ENCODE measurements around the gene RABAC1. TPM values are rescaled to one million over a fixed set of nuclear protein-coding genes. Genes with fewer than 3 reads are reported as not detected.

Gene RABAC1
- total RNA-seq, 3 donors from 2014 or later (not counting 1 experiment from before 2014, with no cell fraction given): 76.8 to 100.0 (median 78.4) TPM

GRCh38 chr19:41913538-41914423 lies 45.3 kb downstream of the RABAC1 start:
- Histone ChIP-seq H3K4me1 (ENCODE audit: control insufficient read depth, insufficient read depth, low read length) (peaks cover 46% of the 10 kb centered on the region), H3K4me3 (ENCODE audit: low read length) (no peak overlapping the region), H3K36me3 (ENCODE audit: control insufficient read depth, insufficient read depth, low read length) (no peaks in the 10 kb centered on the region), H3K9me3 (ENCODE audit: control insufficient read depth, insufficient read depth, low read length) (no peaks in the 10 kb centered on the region), H3K27me3 (ENCODE audit: control insufficient read depth, insufficient read depth, low read length) (peaks cover 42% of the 10 kb centered on the region), H3K27ac (ENCODE audit: low read length) (no peak overlapping the region)
- Mint-ChIP-seq H3K9me3 (no peaks in the 10 kb centered on the region), H3K36me3 (no peaks in the 10 kb centered on the region), H3K4me3 (peak overlapping the region; percentile 75), H3K27ac (peak overlapping the region in 1 of 2 donors; percentile 58), H3K27me3 (ENCODE audit: low read depth in 2 of 2) (peaks cover 0 to 18% of the 10 kb centered on the region in 2 donors), H3K4me1 (peaks cover 8 to 26% of the 10 kb centered on the region in 2 donors)
- WGBS (ENCODE audit: insufficient coverage): 15% methylated on average over 21 of the region's 21 CpGs
- no peak for ATAC-seq
- no peak for TF ChIP-seq CTCF (IDR thresholded peaks at IDR 0.05)
- DNase-seq: no peak
- intact Hi-C loops (cut with micrococcal nuclease): no loop called here

GRCh38 chr19:41912899-41913537 lies 46.1 kb downstream of the RABAC1 start:
- ATAC-seq (peak; percentile 29 to 58 (median 42)), DNase-seq (peak in 1 of 2 donors; percentile 58)
- Histone ChIP-seq H3K9me3 (ENCODE audit: control insufficient read depth, insufficient read depth, low read length) (no peaks in the 10 kb centered on the region), H3K36me3 (ENCODE audit: control insufficient read depth, insufficient read depth, low read length) (peaks cover 1% of the 10 kb centered on the region), H3K27me3 (ENCODE audit: control insufficient read depth, insufficient read depth, low read length) (peaks cover 42% of the 10 kb centered on the region), H3K4me1 (ENCODE audit: control insufficient read depth, insufficient read depth, low read length) (peaks cover 46% of the 10 kb centered on the region), H3K4me3 (ENCODE audit: low read length) (no peak overlapping the region), H3K27ac (ENCODE audit: low read length) (no peak overlapping the region)
- Mint-ChIP-seq H3K4me3 (no peak overlapping the region), H3K4me1 (peaks cover 12 to 26% of the 10 kb centered on the region in 2 donors), H3K27me3 (ENCODE audit: low read depth in 2 of 2) (peaks cover 0 to 18% of the 10 kb centered on the region in 2 donors), H3K9me3 (no peaks in the 10 kb centered on the region), H3K27ac (peak overlapping the region in 1 of 2 donors; percentile 58), H3K36me3 (no peaks in the 10 kb centered on the region)
- WGBS (ENCODE audit: insufficient coverage): 4% methylated on average over 47 of the region's 51 CpGs
- TF ChIP-seq CTCF (IDR thresholded peaks at IDR 0.05): no peak
- intact Hi-C loops (cut with micrococcal nuclease): no loop called here

GRCh38 chr19:41911889-41912731 lies 47.0 kb downstream of the RABAC1 start:
- H3K36me3 Mint-ChIP-seq: no peaks in the 10 kb centered on the region
- Histone ChIP-seq H3K4me3 (ENCODE audit: low read length) (no peak overlapping the region), H3K36me3 (ENCODE audit: control insufficient read depth, insufficient read depth, low read length) (peaks cover 8% of the 10 kb centered on the region), H3K9me3 (ENCODE audit: control insufficient read depth, insufficient read depth, low read length) (no peaks in the 10 kb centered on the region), H3K27ac (ENCODE audit: low read length) (no peak overlapping the region), H3K27me3 (ENCODE audit: control insufficient read depth, insufficient read depth, low read length) (peaks cover 38% of the 10 kb centered on the region), H3K4me1 (ENCODE audit: control insufficient read depth, insufficient read depth, low read length) (peaks cover 46% of the 10 kb centered on the region)
- peaks cover 18 to 26% of the 10 kb centered on the region in 2 donors for H3K4me1 Mint-ChIP-seq
- H3K27me3 Mint-ChIP-seq (ENCODE audit: low read depth in 2 of 2): peaks cover 0 to 18% of the 10 kb centered on the region in 2 donors
- 33% methylated on average over 27 of the region's 29 CpGs for WGBS (ENCODE audit: insufficient coverage)
- H3K9me3 Mint-ChIP-seq: no peaks in the 10 kb centered on the region
- no peak for TF ChIP-seq CTCF (IDR thresholded peaks at IDR 0.05)
- DNase-seq (peak in 1 of 2 donors; percentile 42), ATAC-seq (peak in 1 of 3 donors; percentile 7)
- intact Hi-C loops (cut with micrococcal nuclease): no loop called here
- H3K27ac Mint-ChIP-seq: peak overlapping the region; percentile 45 to 84
- peak overlapping the region; percentile 32 for H3K4me3 Mint-ChIP-seq
